Activated CD4-positive, alpha-beta T cell treated with anti-CD3 and anti-CD28 coated beads for 24 hours (primary cell): ENCODE measurements around the gene SPACA7.
"Not testable (repeated sequence)": the region's sequence is repeated elsewhere in the genome, so short reads cannot be mapped to it uniquely, and the experiment has no call there.

Experiments used
- DNase-seq, 2 donors: peaks; one replicate each; pipeline ENCODE4 v3.0.0-alpha.2; 2020; ENCODE audit warnings: low read depth in 2 of 2

SPACA7 gene

DNA sequence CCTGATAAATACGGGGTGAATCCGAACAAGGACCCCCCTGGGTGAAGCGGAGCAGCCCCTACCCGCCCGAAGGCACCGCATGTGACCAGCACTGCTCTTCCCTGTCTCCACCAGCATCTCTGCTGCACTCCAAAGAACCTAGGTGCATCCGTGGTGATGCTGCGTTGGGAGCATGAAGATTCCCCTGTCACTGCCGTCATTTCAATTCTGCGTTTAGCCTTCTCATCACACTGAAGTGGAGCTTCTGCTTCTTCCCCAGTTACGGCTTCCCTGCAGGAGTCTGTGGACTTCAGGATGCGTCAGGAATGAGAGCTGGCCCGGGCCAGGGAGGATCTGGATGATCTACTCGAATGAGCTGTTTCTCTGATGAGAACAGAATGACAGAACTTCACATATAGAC, 47.9 kb downstream of the SPACA7 start:
- no peak for DNase-seq

DNA sequence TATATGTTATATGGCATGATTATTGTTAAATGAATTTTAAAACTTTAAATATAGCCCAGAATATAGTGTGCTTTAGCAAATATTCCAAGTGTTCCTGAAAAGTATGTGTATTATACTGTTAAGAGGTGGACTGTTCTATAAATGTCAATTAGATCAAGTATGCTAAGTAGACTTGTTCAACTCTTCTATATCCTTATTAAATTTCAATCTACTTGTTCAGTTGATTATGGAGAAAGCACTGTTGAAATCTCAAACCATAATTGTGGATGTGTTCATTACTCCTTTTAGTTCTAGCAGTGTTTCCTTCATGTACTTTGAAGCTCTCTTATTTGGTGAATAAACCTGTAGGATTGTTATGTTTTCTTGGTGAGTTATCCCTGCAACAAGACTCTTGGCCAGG, 52.5 kb downstream of the SPACA7 start:
- DNase-seq, result no peak

DNA sequence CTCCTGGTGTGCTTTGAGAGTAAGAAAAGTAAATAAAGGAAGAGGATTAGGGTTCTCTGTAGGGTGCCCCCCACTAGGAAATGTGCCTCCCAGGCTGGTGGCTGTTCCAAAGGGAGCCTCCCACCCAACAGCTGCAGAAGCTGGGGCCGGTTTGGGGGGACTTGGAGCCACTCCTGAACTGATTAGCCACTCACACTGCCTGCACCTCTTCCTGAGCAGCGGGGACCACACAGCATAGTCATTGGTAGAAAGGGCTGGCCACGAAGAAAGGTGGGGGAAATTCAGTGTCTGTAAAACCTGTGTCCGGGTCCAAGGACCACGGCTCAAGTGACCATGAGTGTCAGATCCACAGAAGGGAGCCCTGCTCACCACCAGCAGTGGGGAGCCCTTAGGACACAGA, 55.6 kb downstream of the SPACA7 start:
- no peak for DNase-seq

DNA sequence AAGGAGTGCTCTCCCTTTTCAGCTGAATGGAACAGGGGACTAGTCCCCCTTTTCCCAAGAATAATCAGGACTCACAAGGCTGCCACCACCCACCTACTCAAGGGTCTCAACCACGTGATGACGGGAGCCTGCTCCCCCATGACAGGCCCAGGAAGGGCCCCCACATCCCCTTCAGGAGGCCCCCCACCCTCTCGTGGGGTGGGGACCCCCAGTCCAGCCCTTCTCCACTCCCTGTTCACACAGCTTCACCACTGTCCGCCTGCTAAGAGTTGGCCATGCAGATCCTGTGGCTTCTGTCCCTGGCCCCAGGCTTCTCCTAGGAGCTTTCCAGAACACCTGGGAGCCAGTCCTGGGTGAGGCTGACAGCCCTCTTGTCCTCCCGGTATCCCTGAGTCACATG, 56.6 kb downstream of the SPACA7 start:
- DNase-seq, result not testable (repeated sequence)

DNA sequence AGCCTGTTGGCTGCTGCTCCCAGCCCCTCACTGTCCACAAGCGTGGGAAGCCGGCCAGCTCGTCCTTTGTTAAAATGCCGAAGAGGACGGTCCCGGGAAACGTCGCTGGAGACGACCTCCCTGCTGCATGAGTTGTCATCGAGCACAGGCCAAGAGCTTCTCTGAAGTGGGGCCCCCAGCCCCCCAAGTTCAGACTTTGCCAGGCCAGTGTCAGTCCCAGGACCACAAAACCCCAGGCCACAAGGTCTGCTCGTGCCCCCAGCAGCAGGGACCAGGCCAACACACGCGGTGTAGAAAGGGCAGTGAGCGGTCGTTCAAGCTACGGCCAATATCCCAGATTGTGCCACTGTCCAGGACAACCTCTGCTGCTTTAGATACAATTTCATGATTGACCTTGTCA, 57.4 kb downstream of the SPACA7 start:
- DNase-seq, result not testable (repeated sequence)

DNA sequence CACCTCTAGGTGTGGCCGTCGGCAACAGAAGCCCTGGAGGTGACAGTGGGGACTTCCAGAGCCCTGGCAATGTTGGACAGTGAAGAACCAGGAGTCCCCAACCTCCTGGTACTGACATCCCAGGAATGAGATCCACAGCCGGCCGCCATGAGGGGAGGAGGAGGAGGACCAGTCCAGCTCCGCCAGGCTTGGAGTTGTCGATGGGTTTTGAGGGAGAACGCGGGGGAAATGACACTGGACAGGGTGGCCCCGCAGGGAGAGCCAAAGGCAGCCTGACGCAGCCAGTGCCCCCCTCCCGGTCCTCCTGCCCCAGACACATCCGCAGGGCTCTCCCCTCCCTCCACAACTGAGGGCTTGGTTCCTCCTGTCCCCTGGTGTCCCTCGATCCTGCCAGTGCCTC, 57.9 kb downstream of the SPACA7 start:
- no peak for DNase-seq

DNA sequence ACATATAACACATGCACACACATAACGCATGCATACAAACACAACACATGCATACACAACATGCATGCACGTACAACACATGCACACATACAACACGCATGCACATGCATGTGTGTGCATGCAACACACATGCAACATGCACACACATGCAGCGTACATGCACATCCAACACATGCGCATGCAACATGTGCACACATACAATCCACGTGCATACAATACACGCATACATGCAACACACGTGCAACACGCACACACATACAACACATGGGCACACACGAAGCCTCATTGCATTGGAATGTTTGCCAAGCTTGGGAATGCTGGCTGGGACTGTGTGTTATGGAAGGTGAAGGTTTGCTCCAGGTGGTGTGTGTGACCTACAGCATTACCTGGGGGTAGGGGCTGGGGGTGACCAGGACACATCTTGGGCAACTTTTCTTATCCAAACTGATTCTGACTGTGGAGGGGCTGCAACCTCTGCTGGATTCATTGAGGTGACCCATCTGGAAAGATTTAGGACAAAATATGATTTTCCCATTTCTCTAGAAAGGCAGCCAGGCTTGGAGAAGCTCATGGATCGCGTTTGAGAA, 58.9 kb downstream of the SPACA7 start:
- no peak for DNase-seq

DNA sequence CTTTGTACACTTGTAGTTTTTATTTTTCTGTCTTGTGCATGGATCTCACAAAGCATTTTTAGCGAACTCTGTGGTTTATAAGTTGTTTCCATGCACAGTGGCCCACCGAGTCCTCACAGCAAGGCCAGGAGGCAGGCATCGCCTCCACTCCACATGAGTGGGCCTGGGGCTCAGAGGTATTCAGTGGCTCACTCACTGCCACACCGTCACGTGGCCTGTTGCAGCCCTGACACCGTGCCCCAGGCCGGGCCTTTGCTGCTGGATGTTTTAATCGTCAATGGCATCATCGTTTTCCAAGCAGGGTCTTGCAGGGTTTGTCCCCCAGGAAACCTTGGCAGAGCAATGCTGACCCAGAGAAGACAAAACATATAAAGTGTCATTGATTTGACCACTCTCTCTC, 59.8 kb downstream of the SPACA7 start:
- no peak for DNase-seq

DNA sequence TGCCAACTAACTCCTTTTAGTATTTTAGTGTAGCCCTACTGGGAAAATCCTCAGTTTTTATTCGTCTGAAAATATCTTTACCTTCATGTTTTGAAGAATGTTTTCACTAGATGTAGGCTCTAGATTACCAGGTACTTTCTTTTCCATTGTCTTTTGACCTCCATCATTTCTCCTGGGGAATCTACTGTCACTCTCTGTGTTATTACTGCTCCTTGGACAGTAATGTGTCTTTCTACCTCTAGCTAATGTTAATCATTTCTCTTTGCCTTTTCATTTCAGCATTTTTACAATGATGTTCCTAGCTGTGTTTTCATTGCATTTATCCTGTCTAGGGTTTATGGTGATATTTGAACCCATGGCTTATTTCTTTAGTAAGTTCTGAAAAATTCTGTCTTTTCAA, 61.9 kb downstream of the SPACA7 start:
- DNase-seq, result no peak

DNA sequence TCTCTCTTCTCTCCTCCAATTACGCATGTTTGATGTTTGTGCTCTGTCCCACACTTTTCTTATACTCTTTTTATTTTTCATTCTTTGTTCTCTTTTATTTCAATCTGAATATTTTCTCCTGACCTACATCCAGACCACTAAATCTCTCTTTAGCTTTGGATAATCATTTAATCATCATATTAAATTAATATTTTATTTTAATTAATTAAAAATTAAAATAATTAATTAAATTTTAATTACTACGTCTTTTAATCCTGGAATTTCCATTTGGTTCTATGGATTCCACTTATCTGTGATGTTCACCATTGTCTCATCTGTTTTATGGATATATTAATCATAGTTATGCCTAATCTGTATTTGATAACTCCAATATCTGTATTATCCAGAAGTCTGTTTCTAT, 62.4 kb downstream of the SPACA7 start:
- DNase-seq, result no peak

DNA sequence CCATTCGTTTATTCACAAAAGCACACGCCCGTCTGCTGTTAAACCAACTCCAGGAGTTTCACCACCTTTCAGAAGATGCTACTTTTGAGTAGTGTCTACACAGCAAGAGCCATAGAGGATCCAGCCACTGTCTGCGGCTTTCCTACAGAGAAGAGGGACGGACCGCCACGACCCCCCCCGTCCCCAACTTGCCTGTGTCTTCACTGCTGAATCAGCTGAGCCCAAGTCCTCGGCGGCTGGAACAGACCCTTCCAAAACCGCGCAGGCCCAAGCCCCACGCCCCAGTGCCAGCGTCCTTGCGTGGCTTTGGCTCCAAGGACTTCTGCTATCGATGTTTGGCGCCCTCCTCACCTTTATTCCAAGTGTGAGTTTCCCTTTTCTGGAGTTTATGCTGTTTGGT, 65.1 kb downstream of the SPACA7 start:
- no peak for DNase-seq

DNA sequence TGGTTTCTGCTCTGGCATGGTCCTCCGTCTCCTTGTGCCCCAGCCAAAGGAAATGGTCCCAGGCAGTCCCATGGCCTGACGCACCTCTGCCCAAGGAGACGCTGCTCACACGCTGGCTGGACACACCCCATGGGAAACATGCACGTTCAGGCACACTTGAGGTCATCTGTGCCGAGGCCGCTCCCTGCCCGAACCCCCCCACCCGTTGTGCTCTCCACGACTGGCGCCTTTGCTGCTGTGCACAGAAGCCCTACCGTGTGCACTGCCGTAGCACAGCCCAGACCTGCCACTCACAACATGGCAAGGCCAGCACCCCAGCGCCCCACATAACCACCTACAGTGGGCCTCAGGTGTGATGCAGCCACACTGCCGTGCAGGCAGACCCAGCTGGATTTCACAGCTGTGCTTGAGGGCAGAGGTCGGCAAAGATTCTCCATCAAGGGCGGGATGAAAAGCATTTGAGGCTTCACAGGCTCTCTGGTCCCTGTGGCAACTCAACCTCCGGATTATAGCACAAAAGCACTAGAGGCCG, 65.7 kb downstream of the SPACA7 start:
- DNase-seq, result no peak

DNA sequence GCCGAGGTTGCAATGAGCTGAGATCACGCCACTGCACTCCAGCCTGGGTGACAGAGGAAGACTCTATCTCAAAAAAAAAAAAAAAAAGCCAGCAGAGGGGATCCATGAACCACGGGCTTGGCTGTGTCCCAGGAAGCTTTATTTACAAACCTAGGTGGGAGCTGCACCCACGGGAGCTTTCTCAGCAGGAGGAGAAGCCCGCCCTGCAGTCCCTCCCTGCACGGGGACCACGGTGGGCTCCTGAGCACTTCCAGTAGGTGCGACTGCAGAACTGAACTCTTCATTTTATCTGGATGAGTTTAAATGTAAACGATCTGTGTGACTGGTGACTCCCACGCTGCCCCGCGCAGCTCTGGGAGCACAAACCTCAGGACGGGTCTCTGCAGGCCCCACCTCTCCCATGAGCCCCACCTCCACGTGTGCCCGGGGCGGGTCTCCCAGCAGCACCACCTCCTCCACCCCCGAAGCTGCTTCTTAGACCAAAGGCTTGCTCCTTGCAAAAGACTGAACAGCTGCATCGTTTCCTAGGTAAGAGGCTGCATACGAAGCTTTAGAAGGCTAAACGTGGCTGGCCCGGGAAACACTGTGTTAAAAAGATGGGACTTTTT, 66.4 kb downstream of the SPACA7 start:
- no peak for DNase-seq

DNA sequence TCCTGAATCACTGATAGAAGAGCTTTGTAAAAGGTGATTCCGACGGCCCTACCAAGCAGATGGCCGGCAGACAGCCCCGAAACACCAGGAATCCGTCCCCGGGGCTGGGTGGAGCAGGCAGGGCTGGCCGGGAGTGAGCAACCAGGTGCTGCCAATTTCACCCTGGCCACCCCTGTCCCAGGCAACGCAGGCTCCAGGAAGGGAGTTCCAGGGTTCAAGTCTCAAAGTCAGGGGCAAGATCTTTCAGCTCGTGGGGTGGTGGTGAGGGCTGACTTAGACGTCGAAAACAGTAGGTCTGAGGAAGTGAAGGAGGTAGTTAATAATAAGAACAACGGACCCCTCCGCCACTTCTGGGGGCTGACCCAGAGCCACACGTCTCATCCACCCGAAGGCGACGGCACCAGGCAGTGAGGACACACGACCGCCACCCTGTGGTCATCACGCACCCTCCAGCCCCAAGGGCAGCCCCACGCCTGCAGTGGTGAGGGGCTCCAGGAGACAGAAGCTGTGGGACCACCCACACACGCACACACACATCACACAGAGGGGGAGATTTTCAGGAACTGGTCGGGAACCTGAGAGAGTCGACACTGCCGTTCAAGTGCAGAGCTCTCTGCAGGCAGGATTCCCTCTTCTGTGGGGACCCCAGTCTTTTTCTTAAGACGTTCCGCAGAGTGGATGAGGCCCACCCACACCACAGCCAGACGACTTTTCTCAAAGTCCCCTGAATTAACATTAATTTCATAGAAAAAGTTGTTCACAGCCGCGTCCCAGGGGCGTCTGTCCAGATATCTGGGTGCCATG, 67.2 kb downstream of the SPACA7 start:
- no peak for DNase-seq

DNA sequence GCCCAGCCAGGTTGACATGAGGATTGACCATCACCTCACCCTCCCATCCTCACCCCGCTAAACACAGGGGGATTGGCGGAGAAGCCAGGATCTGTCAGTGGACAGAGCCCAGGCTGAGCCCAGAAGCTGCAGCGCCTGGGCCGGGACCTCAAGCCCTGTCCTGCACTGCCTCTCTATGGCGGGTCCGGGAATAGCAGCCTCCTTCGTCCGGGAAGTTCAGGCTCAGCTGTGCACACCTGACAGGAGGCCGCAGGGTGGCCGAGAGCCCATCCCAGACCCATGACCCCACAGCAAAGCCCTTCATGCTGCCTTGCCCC, 67.8 kb downstream of the SPACA7 start:
- DNase-seq, result peak; percentile 23 to 59

DNA sequence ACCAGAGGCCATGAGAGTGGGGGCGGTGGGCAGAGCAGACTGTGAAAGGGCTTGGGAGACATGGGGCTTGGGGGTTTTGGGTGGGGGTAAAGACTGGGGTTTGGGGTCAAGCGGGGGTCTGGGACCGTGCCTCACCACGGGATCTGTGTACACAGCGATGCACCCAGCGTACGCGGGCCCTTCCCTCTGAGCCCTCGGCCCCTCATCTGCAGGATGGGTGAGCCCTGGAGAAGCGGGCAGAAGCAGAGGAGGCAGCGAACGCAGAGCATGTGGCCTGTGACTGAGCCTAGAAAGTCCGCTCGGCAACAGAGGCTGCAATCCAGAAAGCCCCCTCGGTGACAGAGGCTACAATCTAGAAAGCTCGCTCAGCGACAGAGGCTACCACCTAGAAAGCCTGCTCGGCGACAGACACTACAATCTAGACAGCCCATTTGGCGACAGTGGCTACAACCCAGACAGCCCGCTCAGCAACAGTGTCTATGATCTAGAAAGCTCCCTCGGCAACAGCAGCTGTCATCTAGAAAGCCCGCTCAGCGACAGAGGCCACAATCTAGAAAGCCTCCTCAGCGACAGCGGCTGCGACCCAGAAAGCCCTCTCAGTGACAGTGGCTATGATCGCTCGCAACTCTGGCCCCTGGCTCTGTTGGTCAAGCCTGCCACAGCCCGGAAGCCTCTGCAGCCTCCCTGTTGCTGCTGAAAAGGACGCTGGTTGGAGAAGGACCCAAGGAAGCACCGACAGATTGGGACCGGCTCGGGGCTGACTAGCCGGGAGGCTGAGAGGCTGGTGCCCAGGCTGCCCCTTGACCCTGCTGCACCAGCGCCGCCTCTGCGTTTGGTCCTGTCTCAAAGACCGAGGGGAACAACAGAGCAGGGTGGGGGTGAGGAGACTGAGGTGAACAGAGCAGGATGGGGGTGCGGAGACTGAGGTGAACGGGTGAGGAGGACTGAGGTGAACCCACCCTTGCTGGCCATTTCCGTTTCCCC, 68.6 kb downstream of the SPACA7 start:
- no peak for DNase-seq

DNA sequence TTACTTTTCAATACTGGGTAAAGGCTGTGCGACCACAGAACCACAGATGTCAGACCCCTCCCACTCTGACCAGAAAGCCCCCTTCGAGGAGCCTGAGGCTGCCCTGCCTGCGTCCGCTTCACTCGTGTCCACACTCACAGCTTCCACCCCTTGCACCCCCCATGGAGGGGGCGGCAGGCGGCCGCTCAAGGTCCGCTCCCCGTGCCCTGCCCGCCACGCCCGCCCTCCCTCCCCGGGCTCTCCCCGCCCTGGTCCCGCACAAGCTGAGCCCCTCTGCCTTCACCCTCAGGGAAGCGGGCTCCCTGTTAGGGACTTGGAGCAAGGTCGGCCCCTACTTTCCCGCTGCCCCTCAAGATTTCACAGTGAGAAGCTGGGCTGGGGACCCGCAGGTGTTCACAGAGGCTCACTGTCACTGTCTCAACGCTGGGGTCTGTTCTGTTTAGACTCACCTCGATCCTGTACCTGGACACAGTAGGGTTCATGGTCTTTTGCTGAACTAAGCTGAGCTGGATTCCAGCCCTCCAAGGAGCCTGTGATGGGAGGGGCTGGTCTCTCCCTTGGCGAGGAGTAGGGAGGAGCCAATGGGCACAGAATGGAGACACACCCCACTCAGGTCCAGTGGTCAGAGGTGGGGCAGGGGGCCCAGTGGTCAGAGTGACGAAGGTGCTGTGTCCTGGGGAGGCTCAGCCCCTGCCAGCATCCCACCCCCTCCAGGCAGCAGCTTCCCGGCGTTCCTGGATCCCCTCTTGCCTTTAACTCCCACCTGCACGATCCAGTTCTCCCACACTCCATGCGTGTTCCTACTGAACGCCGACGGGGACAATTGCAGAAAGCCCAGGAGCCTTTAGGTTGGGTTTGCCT, 69.5 kb downstream of the SPACA7 start:
- DNase-seq, result no peak

DNA sequence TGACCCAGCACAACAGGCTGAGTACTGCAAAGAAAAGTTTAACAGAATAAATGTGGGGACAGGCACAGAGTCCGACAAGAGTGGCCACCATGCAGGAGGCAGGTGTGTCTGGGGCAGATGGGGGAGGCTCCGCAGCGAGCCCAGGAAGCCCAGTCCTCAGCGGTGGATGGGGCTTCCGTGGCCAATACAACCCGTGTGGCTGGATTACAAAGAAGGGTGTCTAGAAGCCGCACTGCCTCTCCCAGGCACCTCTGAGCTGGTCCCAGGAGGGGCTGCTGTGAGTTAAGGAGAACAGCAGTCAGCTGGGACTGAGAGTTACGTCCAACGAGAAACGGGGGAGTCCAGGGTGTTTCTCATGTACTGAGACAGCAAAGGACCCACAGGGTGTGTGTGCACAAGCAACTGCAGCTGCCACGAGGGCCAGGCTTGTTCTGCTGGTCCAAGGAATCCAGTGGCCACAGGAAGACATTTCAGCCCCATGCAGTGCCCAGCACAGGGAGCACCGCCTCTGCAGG, 70.2 kb downstream of the SPACA7 start:
- DNase-seq, result no peak

DNA sequence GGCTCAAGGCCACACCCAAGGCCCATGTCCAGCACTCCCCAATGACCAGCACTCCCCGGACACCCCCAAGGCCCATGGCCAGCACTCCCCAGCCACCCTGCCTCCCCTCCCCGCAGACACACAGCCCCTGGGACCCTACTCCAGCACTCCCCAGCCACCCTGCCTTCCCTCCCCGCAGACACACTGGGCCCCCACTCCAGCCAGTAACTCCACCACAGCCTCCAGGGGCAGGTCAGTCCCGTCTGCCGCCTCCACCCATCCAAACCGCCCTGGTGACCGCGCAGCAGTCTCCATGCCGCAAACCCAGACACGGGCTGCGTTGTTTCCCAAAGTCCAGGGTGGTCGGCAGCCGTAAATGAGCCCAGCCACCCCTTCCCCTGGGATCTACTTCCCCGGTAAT, 70.7 kb downstream of the SPACA7 start:
- no peak for DNase-seq

DNA sequence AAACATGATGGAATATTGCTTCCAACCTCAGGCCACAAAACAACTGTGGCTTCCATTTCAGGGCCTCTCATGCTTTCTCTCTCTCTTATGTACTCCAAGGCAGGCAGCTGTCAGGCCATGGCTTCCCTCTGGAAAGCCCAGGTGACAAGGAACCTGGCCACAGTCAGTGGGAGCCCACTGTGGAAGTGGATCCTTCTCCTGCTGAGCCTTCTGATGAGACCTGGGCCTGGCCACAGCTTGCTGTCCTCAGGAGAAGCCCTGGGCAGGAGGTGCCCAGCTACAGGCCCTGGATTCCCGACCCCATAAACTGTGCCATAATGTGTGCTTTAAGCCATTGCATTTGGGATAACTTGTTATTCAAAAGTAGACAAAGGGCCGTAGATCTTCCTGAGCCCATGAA, 71.2 kb downstream of the SPACA7 start:
- DNase-seq, result no peak
